NCI-H2081 (cell line): ENCODE data around the gene DRICH1.
"Not testable (repeated sequence)": the region's sequence is repeated elsewhere in the genome, so short reads cannot be mapped to it uniquely, and the experiment has no call there.

Source experiments
- DNase-seq, 2 experiments: peaks; one replicate each; lab custom pipeline; 2025; lab: John Stamatoyannopoulos, UW

Gene DRICH1

DNA sequence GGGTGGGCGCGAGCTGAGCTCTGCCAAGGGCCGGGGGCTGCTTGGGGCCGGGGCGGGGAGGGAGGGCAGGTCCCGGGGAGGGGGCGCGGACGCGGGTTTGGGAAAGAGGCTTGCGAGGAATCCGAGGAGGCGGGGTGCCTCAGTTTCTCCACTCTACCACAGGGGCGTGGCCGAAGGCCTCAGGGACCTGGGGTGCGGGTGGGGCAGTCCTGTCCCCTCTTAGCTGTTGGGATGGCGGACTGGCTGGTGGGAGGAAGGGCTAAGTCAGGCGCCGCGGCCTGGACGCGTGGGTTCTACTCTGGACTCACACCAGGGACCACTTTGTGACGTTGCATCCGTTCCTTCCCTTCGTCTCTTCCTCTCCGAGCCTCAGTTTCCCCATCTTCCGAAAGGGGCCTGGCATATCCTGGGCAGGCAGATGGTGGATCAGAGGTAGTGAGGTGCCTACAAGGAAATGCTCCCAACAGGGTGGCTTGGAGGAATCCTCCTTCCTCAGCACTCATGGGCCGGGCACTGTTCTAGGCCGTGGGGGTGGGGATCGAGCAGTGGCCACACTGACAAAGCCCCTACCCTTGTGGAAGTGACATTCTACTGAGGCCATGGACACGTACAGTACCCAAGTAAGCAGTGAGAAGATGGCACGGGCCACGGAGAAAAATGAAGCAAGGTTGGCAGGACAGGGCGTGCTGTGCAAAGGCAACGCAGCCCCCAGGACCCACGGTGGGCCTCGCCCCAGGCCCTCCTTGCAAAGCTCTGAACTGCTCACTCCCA lies 65.2 kb downstream of the DRICH1 start:
- DNase-seq, result no peak

GRCh38 chr22:23565915-23566704 lies 66.0 kb downstream of the DRICH1 start:
- no peak for DNase-seq

DNA sequence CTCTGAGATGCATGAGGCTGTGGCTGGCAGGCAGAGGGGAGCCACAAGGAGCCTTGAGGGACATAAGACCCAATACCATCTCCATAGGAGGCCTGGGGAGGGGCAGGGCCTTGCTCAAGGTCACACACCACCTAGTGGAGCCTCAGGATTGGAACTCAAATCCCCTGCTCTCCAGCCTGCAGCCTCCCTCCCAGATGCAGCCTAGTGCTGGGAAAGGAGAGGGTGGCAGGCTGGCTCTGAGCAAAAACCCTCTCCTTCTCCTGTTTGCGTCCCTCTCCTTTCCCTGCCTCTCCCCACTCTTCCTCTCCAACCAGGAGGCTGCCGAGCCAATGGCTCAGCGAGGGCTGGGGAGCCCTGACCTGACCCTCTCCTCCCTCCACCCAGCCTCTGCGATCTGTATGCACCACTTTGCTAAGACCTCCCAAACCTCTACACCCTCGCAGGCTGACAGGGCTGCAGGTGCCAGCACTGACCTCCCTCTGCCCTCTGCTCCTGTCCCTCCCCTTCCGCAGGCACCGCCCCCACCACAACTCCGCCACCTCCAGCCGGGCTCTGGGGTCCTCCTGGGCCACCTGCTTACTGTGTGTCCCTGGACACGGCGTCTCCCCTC lies 66.7 kb downstream of the DRICH1 start:
- DNase-seq, result no peak

GRCh38 chr22:23564276-23564675 lies 67.8 kb downstream of the DRICH1 start:
- no peak for DNase-seq

DNA sequence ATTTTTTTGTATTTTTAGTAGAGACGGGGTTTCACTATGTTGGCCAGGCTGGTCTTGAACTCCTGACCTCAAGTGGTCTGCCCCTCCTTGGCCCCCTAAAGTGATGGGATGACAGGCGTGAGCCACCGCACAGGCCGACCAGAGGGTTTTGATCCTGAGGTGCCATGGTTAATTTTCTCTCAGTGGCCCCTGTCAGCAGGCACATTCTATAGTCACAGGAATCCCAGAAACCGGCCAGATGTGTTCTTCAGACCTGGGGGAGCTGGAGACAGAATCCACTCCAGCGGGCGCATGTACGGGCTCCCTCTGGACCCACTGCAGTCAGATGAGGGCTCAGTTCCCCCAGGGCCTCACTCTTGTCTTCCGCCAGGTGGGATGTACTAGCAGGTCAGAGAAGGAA lies 69.0 kb downstream of the DRICH1 start:
- DNase-seq, result no peak

DNA sequence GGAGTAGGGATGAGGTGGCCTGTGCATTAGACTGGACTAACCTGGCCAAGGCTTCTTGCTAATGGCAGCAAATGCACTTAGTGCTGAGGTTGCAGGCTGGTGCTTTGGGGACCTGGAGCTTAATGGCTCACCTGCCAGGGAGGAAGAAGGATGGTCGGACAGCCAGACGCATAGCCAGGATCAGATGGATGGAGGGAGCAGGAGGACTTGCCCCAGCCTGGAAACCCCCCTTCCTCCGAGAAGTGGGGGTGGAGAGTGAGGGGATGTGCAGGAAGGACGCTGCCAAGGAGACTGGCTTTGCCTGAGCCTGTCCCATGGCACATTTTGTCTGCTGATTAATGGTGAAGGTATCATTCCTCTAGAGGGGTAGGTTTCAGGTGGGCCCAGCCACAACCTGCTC lies 69.9 kb downstream of the DRICH1 start:
- DNase-seq, result no peak

- DNase-seq, result not testable (repeated sequence)
Measured at GRCh38 chr22:23561025-23561510, 71.1 kb downstream of the DRICH1 start.

DNA sequence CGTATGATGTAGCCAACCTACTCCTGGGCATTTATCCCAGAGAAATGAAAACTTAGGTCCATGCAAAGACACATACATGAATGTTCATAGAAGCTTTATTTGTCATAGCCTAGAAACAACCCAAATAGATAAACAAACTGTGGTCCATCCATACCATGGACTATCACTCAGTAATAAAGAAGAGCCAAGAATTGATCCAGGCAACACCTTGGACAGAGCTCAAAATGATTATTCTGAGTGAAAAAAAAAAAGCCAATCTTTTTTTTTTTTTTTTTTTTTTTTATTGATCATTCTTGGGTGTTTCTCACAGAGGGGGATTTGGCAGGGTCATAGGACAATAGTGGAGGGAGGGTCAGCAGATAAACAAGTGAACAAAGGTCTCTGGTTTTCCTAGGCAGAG lies 71.9 kb downstream of the DRICH1 start:
- DNase-seq, result not testable (repeated sequence)
